SU-DHL-6 (cell line): ENCODE data around the gene PTDSS2.

Experiments
- CTCF ChIP-seq: fragments of 200-600 bp; sonication (generic); IDR thresholded peaks from one replicate; pipeline ENCODE4 v1.5.1; 2017; ENCODE audit warnings: antibody characterized with exemption, mild to moderate bottlenecking, low read length, moderate library complexity; ENCODE audit not compliant: insufficient read depth, poor library complexity, severe bottlenecking
- EZH2phosphoT487 ChIP-seq: fragments of 200-600 bp; sonication (generic), shearing (Covaris generic); conservative IDR thresholded peaks from 2 replicates; pipeline ENCODE4 v1.6.1; 2018; ENCODE audit warnings: mild to moderate bottlenecking, antibody characterized with exemption, low read length, moderate library complexity, mixed read lengths

- TF ChIP-seq CTCF (no peak), EZH2phosphoT487 (no peak)
Measured at GRCh38 chr11:506238-506994, 56.3 kb downstream of the PTDSS2 start.
